PFSK-1 (cell line): Measurements from ENCODE around the gene ANKRD33.

Experiments used
- FOXP2 ChIP-seq: optimal IDR thresholded peaks from 2 replicates; pipeline ENCODE3; 2011; ENCODE audit warnings: borderline replicate concordance, control low read depth, inconsistent platforms; ENCODE audit not compliant: insufficient read depth; ENCODE audit errors: extremely low read length, extremely low read depth
- POLR2AphosphoS5 ChIP-seq: IDR thresholded peaks from 2 replicates; pipeline ENCODE4 v1.6.1; 2012; ENCODE audit warnings: low read depth, mild to moderate bottlenecking, control low read depth, low read length, moderate library complexity
- SIN3A ChIP-seq: IDR thresholded peaks from 2 replicates; pipeline ENCODE4 v1.6.1; 2012; ENCODE audit warnings: mild to moderate bottlenecking, low read length, moderate library complexity, borderline replicate concordance; ENCODE audit not compliant: insufficient read depth
- TAF1 ChIP-seq: IDR thresholded peaks from 2 replicates; pipeline ENCODE4 v1.6.1; 2012; ENCODE audit warnings: low read length, control low read depth, borderline replicate concordance; ENCODE audit not compliant: insufficient read depth
- TF ChIP-seq, protein P1 (sequence below), 2 experiments: IDR thresholded peaks; 2 replicates each; pipeline versions ENCODE4 v1.6.1 to v1.8.0; 2011 to 2012; ENCODE audit warnings: low read depth in 2 of 2, low read length in 2 of 2, control low read depth in 1 of 2, inconsistent platforms in 1 of 2, mild to moderate bottlenecking in 1 of 2, moderate library complexity in 1 of 2; ENCODE audit not compliant: insufficient read depth in 1 of 2

DNA sequence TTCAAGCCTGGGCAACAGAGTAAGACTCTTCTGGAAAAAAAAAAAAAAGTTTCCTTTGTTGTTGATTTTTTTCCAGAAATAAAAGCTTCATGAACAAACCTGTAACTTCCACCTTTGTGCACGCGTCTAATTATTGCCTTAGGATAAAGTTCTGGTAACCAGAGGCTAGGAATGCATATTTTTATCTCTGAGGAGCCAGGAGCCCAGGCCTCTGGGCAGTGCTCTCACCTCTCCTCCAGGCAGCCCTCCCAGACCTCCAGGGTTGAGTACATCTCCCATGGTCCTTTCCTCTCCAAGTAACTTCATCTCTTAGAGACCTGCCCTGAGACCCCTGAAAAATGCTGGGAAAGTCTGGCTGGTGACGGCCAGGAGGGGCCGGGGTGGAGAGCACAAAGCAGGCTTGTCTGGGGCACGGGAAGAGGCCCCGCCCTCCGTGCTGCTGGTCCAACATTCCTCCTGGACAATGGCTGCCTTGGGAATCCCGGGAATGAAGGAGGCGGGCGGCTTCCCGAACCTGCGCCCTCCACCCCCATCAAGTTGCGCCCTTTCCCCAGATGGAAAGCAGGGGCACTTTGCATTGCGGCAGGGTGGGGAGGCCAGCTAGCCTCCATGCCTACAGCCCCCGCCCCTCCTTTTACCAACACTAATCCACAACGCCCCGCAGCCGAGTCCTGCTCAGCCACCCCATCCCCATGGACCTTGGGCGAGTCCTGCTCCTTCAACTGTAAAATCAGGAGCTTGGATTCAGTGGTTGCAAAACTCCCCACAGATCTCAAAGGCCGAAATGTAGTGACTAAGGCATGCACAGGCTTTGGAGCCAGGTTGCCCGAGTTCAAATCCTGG, 32.1 kb upstream of the ANKRD33 start:
- TF ChIP-seq TAF1, result no peak
- TF ChIP-seq, protein P1, sequence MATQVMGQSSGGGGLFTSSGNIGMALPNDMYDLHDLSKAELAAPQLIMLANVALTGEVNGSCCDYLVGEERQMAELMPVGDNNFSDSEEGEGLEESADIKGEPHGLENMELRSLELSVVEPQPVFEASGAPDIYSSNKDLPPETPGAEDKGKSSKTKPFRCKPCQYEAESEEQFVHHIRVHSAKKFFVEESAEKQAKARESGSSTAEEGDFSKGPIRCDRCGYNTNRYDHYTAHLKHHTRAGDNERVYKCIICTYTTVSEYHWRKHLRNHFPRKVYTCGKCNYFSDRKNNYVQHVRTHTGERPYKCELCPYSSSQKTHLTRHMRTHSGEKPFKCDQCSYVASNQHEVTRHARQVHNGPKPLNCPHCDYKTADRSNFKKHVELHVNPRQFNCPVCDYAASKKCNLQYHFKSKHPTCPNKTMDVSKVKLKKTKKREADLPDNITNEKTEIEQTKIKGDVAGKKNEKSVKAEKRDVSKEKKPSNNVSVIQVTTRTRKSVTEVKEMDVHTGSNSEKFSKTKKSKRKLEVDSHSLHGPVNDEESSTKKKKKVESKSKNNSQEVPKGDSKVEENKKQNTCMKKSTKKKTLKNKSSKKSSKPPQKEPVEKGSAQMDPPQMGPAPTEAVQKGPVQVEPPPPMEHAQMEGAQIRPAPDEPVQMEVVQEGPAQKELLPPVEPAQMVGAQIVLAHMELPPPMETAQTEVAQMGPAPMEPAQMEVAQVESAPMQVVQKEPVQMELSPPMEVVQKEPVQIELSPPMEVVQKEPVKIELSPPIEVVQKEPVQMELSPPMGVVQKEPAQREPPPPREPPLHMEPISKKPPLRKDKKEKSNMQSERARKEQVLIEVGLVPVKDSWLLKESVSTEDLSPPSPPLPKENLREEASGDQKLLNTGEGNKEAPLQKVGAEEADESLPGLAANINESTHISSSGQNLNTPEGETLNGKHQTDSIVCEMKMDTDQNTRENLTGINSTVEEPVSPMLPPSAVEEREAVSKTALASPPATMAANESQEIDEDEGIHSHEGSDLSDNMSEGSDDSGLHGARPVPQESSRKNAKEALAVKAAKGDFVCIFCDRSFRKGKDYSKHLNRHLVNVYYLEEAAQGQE (IDR thresholded peaks at IDR 0.05; ENCODE audit: insufficient read depth in 1 of 2, low read depth in 2 of 2, low read length in 2 of 2), result no peak
- no peak for TF ChIP-seq POLR2AphosphoS5
- no peak for TF ChIP-seq SIN3A
- TF ChIP-seq FOXP2, result no peak
